Small intestine (tissue), 7 donors: ENCODE results near the gene PPM1N. TPM values are rescaled to one million over a fixed set of nuclear protein-coding genes. Genes with fewer than 3 reads are reported as not detected.

Source experiments
- DNase-seq, 2 donors: peaks; one replicate each; pipeline versions ENCODE4 v3.0.0 to v3.0.0-alpha.2; 2013
- FAIRE-seq: peaks from 2 replicates; lab custom pipeline; 2012; peaks lifted over from hg19 to GRCh38; lab: Jason Lieb, UNC
- H3K27ac ChIP-seq, 3 donors: one replicate each; pipeline ENCODE4 v1.5.1; 2013; ENCODE audit warnings: low read length in 2 of 3, mild to moderate bottlenecking in 2 of 3, control low read depth in 1 of 3, inconsistent platforms in 1 of 3, low read depth in 1 of 3, moderate library complexity in 1 of 3
- H3K27me3 ChIP-seq, 3 donors: one replicate each; pipeline ENCODE4 v1.6.1; 2013; ENCODE audit warnings: low read length in 3 of 3, inconsistent platforms in 1 of 3; ENCODE audit not compliant: control insufficient read depth in 3 of 3, insufficient read depth in 3 of 3
- H3K36me3 ChIP-seq, 3 donors: one replicate each; pipeline ENCODE4 v1.6.1; 2013; ENCODE audit warnings: low read length in 3 of 3, inconsistent platforms in 1 of 3, low read depth in 1 of 3, mild to moderate bottlenecking in 1 of 3, moderate library complexity in 1 of 3; ENCODE audit not compliant: control insufficient read depth in 3 of 3, insufficient read depth in 2 of 3
- H3K4me1 ChIP-seq, 3 donors: one replicate each; pipeline ENCODE4 v1.6.1; 2013; ENCODE audit warnings: low read length in 2 of 3, inconsistent platforms in 1 of 3, low read depth in 1 of 3, mild to moderate bottlenecking in 1 of 3, moderate library complexity in 1 of 3; ENCODE audit not compliant: control insufficient read depth in 3 of 3, insufficient read depth in 2 of 3
- H3K4me3 ChIP-seq, 3 donors: one replicate each; pipeline ENCODE4 v1.5.1; 2013; ENCODE audit warnings: low read length in 3 of 3, control low read depth in 1 of 3, inconsistent platforms in 1 of 3, low read depth in 1 of 3, mild to moderate bottlenecking in 1 of 3, moderate library complexity in 1 of 3
- H3K9me3 ChIP-seq, 2 donors: one replicate each; pipeline ENCODE4 v1.6.1; 2013; ENCODE audit warnings: low read depth in 1 of 2, low read length in 1 of 2; ENCODE audit not compliant: control insufficient read depth in 2 of 2, insufficient read depth in 1 of 2
- WGBS, 3 donors: extraction: QIAGEN DNeasy Blood & Tissue Kit; methylation state at CpG; one replicate each; pipeline ENCODE4 v1.1.7; 2013; 5-methylcytosine and 5-hydroxymethylcytosine counted together
- polyA plus RNA-seq, 4 donors: library from polyadenylated mRNA; stranded (reverse) in 3 of 4; unstranded in 1 of 4; fragments of 200-250 nt in 3 of 4; fragments of 120-200 nt in 1 of 4; gene quantifications; one replicate each; pipeline versions ENCODE4 v1.2.1 to v1.2.3, GENCODE V29; 2013
- donor health status: healthy with polysubstance abuse.
- donor health status: control.
- donor health status: control.
- donor health status: Bipolar disorder and iron deficiency.
- donor health status: healthy.

PPM1N gene
- polyA plus RNA-seq, 4 donors: 0.65 to 1.9 (median 1.5) TPM

GRCh38 chr19:45500918-45501729 is 2.9 kb downstream of the PPM1N start:
- DNase-seq (no peak), FAIRE-seq (no peak)
- no peaks in the 10 kb centered on the region for H3K36me3 ChIP-seq
- no peak overlapping the region for H3K4me3 ChIP-seq
- peaks cover 0 to 42% (median 0%) of the 10 kb centered on the region in 3 donors for H3K27me3 ChIP-seq
- peaks cover 0 to 6% of the 10 kb centered on the region in 2 donors for H3K9me3 ChIP-seq
- H3K27ac ChIP-seq: no peak overlapping the region
- WGBS, 3 donors: 87 to 93% (median 88%) methylated on average over 8 of the region's 8 CpGs
- H3K4me1 ChIP-seq: peaks cover 6 to 32% (median 16%) of the 10 kb centered on the region in 3 donors

GRCh38 chr19:45501730-45502014 is 3.4 kb downstream of the PPM1N start:
- H3K9me3 ChIP-seq: peaks cover 0 to 6% of the 10 kb centered on the region in 2 donors
- 70 to 72% (median 70%) methylated on average over 2 of the region's 2 CpGs for WGBS, 3 donors
- DNase-seq (no peak), FAIRE-seq (no peak)
- H3K27ac ChIP-seq: no peak overlapping the region
- H3K4me1 ChIP-seq: peaks cover 6 to 29% (median 12%) of the 10 kb centered on the region in 3 donors
- peaks cover 0 to 37% (median 0%) of the 10 kb centered on the region in 3 donors for H3K27me3 ChIP-seq
- H3K4me3 ChIP-seq: no peak overlapping the region
- no peaks in the 10 kb centered on the region for H3K36me3 ChIP-seq

- no peaks in the 10 kb centered on the region for H3K36me3 ChIP-seq
- 74 to 88% (median 84%) methylated on average over 5 of the region's 5 CpGs for WGBS, 3 donors
- DNase-seq (no peak), FAIRE-seq (no peak)
- no peak overlapping the region for H3K4me3 ChIP-seq
- peaks cover 6 to 27% (median 12%) of the 10 kb centered on the region in 3 donors for H3K4me1 ChIP-seq
- H3K9me3 ChIP-seq: peaks cover 0 to 6% of the 10 kb centered on the region in 2 donors
- H3K27ac ChIP-seq: no peak overlapping the region
- peaks cover 0 to 35% (median 0%) of the 10 kb centered on the region in 3 donors for H3K27me3 ChIP-seq
Observed at GRCh38 chr19:45502111-45502510, 3.9 kb downstream of the PPM1N start.

GRCh38 chr19:45503909-45504308 is 5.7 kb downstream of the PPM1N start:
- Histone ChIP-seq H3K4me3 (no peak overlapping the region), H3K9me3 (peaks cover 0 to 6% of the 10 kb centered on the region in 2 donors), H3K4me1 (peaks cover 4 to 14% (median 6%) of the 10 kb centered on the region in 3 donors), H3K27me3 (peaks cover 0 to 18% (median 0%) of the 10 kb centered on the region in 3 donors), H3K36me3 (no peaks in the 10 kb centered on the region), H3K27ac (no peak overlapping the region)
- WGBS, 3 donors: 86 to 88% (median 88%) methylated on average over 9 of the region's 9 CpGs
- no peak for DNase-seq
- FAIRE-seq: no peak

GRCh38 chr19:45505151-45505995 is 7.1 kb downstream of the PPM1N start:
- no peak for DNase-seq
- no peak overlapping the region for H3K4me3 ChIP-seq
- no peaks in the 10 kb centered on the region for H3K9me3 ChIP-seq
- peaks cover 0 to 13% (median 0%) of the 10 kb centered on the region in 3 donors for H3K4me1 ChIP-seq
- H3K36me3 ChIP-seq: peaks cover 0 to 7% (median 0%) of the 10 kb centered on the region in 3 donors
- H3K27ac ChIP-seq: peak overlapping the region; percentile 93 to 96 (median 94)
- FAIRE-seq: no peak
- peaks cover 0 to 7% (median 0%) of the 10 kb centered on the region in 3 donors for H3K27me3 ChIP-seq
- 76 to 80% (median 79%) methylated on average over 8 of the region's 8 CpGs for WGBS, 3 donors

GRCh38 chr19:45505996-45506245 is 7.7 kb downstream of the PPM1N start:
- Histone ChIP-seq H3K4me3 (peak overlapping the region in 2 of 3 donors; percentile 88 to 98), H3K27ac (peak overlapping the region; percentile 93 to 96 (median 94)), H3K9me3 (no peaks in the 10 kb centered on the region), H3K4me1 (peaks cover 0 to 13% (median 0%) of the 10 kb centered on the region in 3 donors), H3K36me3 (peaks cover 0 to 10% (median 0%) of the 10 kb centered on the region in 3 donors), H3K27me3 (peaks cover 0 to 5% (median 0%) of the 10 kb centered on the region in 3 donors)
- no peak for FAIRE-seq
- 29 to 59% (median 55%) methylated on average over 5 of the region's 5 CpGs for WGBS, 3 donors
- DNase-seq: no peak

GRCh38 chr19:45506246-45506988 is 8.2 kb downstream of the PPM1N start:
- Histone ChIP-seq H3K27ac (peak overlapping the region; percentile 93 to 96 (median 94)), H3K4me1 (peaks cover 0 to 13% (median 0%) of the 10 kb centered on the region in 3 donors), H3K27me3 (no peaks in the 10 kb centered on the region), H3K36me3 (peaks cover 0 to 12% (median 0%) of the 10 kb centered on the region in 3 donors), H3K9me3 (no peaks in the 10 kb centered on the region), H3K4me3 (peak overlapping the region; percentile 39 to 98 (median 88))
- WGBS, 3 donors: 1% methylated on average over 43 to 47 of the region's 47 CpGs
- DNase-seq (peak; percentile 96 to 98), FAIRE-seq (no peak)
